CD14-positive monocyte (primary cell): ENCODE data around the gene PLXDC1. TPM values are rescaled to one million over a fixed set of nuclear protein-coding genes. Genes with fewer than 3 reads are reported as not detected.
A peak's percentile ranks its signal among the peaks of the same experiment; 100 is the strongest.
"Not testable (repeated sequence)": the region's sequence is repeated elsewhere in the genome, so short reads cannot be mapped to it uniquely, and the experiment has no call there.

Source experiments
- DNase-seq, 3 donors: peaks; one replicate each; pipeline ENCODE4 v3.0.0-alpha.2; 2011 to 2022
- H2AFZ ChIP-seq: 2 replicates; pipeline ENCODE4 v1.6.0; 2012; ENCODE audit warnings: mild to moderate bottlenecking, low read depth, low read length, inconsistent platforms; ENCODE audit not compliant: insufficient read depth, poor library complexity, severe bottlenecking
- H3K27ac ChIP-seq, 2 donors: 1 replicate in 1 of 2; 2 replicates in 1 of 2; pipeline ENCODE4 v1.5.1; 2012 to 2013; ENCODE audit warnings: low read length in 2 of 2, control low read depth in 1 of 2, inconsistent platforms in 1 of 2, low read depth in 1 of 2, mild to moderate bottlenecking in 1 of 2
- H3K27me3 ChIP-seq, 2 donors: one replicate each; pipeline versions ENCODE4 v1.6.0 to v1.6.1; 2011 to 2013; ENCODE audit warnings: low read length in 2 of 2; ENCODE audit not compliant: control insufficient read depth in 2 of 2, insufficient read depth in 2 of 2
- H3K36me3 ChIP-seq, 2 donors: replicated peaks in 1 of 2; 1 replicate in 1 of 2; 2 replicates in 1 of 2; pipeline versions ENCODE4 v1.5.1 to v1.6.1; 2012 to 2013; ENCODE audit warnings: low read length in 2 of 2, control low read depth in 1 of 2, inconsistent platforms in 1 of 2, mild to moderate bottlenecking in 1 of 2; ENCODE audit not compliant: insufficient read depth in 2 of 2, control insufficient read depth in 1 of 2
- H3K4me1 ChIP-seq, 2 donors: 1 replicate in 1 of 2; 2 replicates in 1 of 2; pipeline versions ENCODE4 v1.5.1 to v1.6.1; 2012 to 2013; ENCODE audit warnings: low read length in 2 of 2, control low read depth in 1 of 2, inconsistent platforms in 1 of 2, mild to moderate bottlenecking in 1 of 2, moderate library complexity in 1 of 2; ENCODE audit not compliant: insufficient read depth in 2 of 2, control insufficient read depth in 1 of 2
- H3K4me2 ChIP-seq: replicated peaks from 2 replicates; pipeline ENCODE3; 2012; ENCODE audit warnings: low read length, moderate library complexity, mild to moderate bottlenecking; ENCODE audit not compliant: poor library complexity, severe bottlenecking; ENCODE audit errors: extremely low read depth
- H3K4me3 ChIP-seq, 3 experiments: fragments of 200-600 bp in 1 of 3; sonication (generic) in 1 of 3; replicated peaks in 1 of 3; 1 replicate in 2 of 3; 2 replicates in 1 of 3; pipeline ENCODE4 v1.5.1; 2011 to 2013; ENCODE audit warnings: low read length in 3 of 3, mild to moderate bottlenecking in 3 of 3, control low read depth in 2 of 3, low read depth in 2 of 3, inconsistent platforms in 1 of 3, moderate library complexity in 1 of 3
- H3K79me2 ChIP-seq: 2 replicates; pipeline ENCODE4 v1.6.0; 2012; ENCODE audit warnings: mild to moderate bottlenecking, control low read depth, inconsistent platforms, low read length, moderate library complexity; ENCODE audit not compliant: insufficient read depth
- H3K9ac ChIP-seq: 2 replicates; pipeline ENCODE4 v1.6.0; 2017; ENCODE audit warnings: low read length, mild to moderate bottlenecking; ENCODE audit not compliant: insufficient read depth, poor library complexity, severe bottlenecking
- H3K9me3 ChIP-seq, 2 donors: replicated peaks in 1 of 2; 1 replicate in 1 of 2; 2 replicates in 1 of 2; pipeline versions ENCODE4 v1.5.1 to v1.6.1; 2012 to 2013; ENCODE audit warnings: low read length in 2 of 2, control low read depth in 1 of 2; ENCODE audit not compliant: control insufficient read depth in 1 of 2, insufficient read depth in 1 of 2
- H4K20me1 ChIP-seq: 2 replicates; pipeline ENCODE4 v1.6.0; 2012; ENCODE audit warnings: mild to moderate bottlenecking, low read length, control low read depth, moderate library complexity; ENCODE audit not compliant: insufficient read depth
- H3K27ac Mint-ChIP-seq, 7 donors: one replicate each; pipeline ENCODE4 v1.8.0; 2020; ENCODE audit warnings: mild to moderate bottlenecking in 7 of 7, mixed read lengths in 7 of 7, moderate library complexity in 6 of 7, inconsistent platforms in 2 of 7
- H3K27me3 Mint-ChIP-seq, 3 donors: one replicate each; pipeline ENCODE4 v1.8.0; 2021 to 2022; ENCODE audit warnings: low read depth in 3 of 3, mild to moderate bottlenecking in 3 of 3, mixed read lengths in 3 of 3, moderate library complexity in 3 of 3, inconsistent platforms in 1 of 3
- H3K36me3 Mint-ChIP-seq, 2 donors: one replicate each; pipeline ENCODE4 v1.8.0; 2020; ENCODE audit warnings: mixed read lengths in 2 of 2, inconsistent platforms in 1 of 2, mild to moderate bottlenecking in 1 of 2
- H3K4me1 Mint-ChIP-seq: one replicate; pipeline ENCODE4 v1.8.0; 2020; ENCODE audit warnings: mild to moderate bottlenecking, mixed read lengths
- H3K4me3 Mint-ChIP-seq, 2 donors: one replicate each; pipeline ENCODE4 v1.8.0; 2020; ENCODE audit warnings: mild to moderate bottlenecking in 2 of 2, mixed read lengths in 2 of 2, moderate library complexity in 1 of 2
- H3K9me3 Mint-ChIP-seq, 7 donors: one replicate each; pipeline ENCODE4 v1.8.0; 2020 to 2022; ENCODE audit warnings: mixed read lengths in 7 of 7, mild to moderate bottlenecking in 6 of 7, moderate library complexity in 6 of 7, inconsistent platforms in 2 of 7
- WGBS: methylation state at CpG from one replicate; pipeline ENCODE4 v1.1.5; 2013; ENCODE audit warnings: missing lambda C conversion rate; ENCODE audit not compliant: insufficient coverage; 5-methylcytosine and 5-hydroxymethylcytosine counted together
- intact Hi-C, 2 donors: fragments of 100-400 bp; cut with micrococcal nuclease; formaldehyde crosslinking; loops; one replicate each; pipeline versions ENCODE4 v1.15.0 to v1.15.1; 2023
- polyA plus RNA-seq, 3 donors: library from polyadenylated mRNA; depleted of rRNA in 1 of 3; unstranded in 2 of 3; stranded (reverse) in 1 of 3; fragments of 300-500 nt in 2 of 3; fragments of >200 nt in 1 of 3; fragmentation: Illumina TruSeq in 2 of 3; gene quantifications; 1 replicate in 2 of 3; 2 replicates in 1 of 3; pipeline ENCODE4 v1.2.3, GENCODE V29; 2012 to 2021
- TF ChIP-seq, protein P1 (sequence below): fragments of 200-600 bp; IDR thresholded peaks from one replicate; pipeline ENCODE4 v1.8.0; 2022; ENCODE audit warnings: antibody characterized with exemption, mild to moderate bottlenecking

Gene PLXDC1
- polyA plus RNA-seq, 3 donors = 0.21 TPM; not detected in 2

- no peaks in the 10 kb centered on the region for H3K79me2 ChIP-seq
- no peaks in the 10 kb centered on the region for H3K36me3 Mint-ChIP-seq
- no peak overlapping the region for H3K4me3 ChIP-seq
- H3K27me3 ChIP-seq = no peaks in the 10 kb centered on the region
- 97% methylated on average over 9 of the region's 9 CpGs for WGBS
- no peaks in the 10 kb centered on the region for H4K20me1 ChIP-seq
- no peak overlapping the region for H3K4me2 ChIP-seq
- no peaks in the 10 kb centered on the region for H3K9me3 ChIP-seq
- no peak overlapping the region for H2AFZ ChIP-seq
- no peak overlapping the region for H3K4me3 Mint-ChIP-seq
- no peak for DNase-seq
- H3K9ac ChIP-seq = no peak overlapping the region
- peak overlapping the region in 2 of 7 donors; percentile 31 to 50 for H3K27ac Mint-ChIP-seq
- H3K4me1 Mint-ChIP-seq = peaks cover 34% of the 10 kb centered on the region
- no peak overlapping the region for H3K27ac ChIP-seq
- intact Hi-C loops = no loop called here
- peaks cover 2% of the 10 kb centered on the region in 3 donors for H3K27me3 Mint-ChIP-seq
- H3K36me3 ChIP-seq = no peaks in the 10 kb centered on the region
- H3K4me1 ChIP-seq = peaks cover 36 to 37% of the 10 kb centered on the region in 2 donors
- H3K9me3 Mint-ChIP-seq = peaks cover 0 to 4% (median under 1%) of the 10 kb centered on the region in 7 donors
- TF ChIP-seq, protein P1, sequence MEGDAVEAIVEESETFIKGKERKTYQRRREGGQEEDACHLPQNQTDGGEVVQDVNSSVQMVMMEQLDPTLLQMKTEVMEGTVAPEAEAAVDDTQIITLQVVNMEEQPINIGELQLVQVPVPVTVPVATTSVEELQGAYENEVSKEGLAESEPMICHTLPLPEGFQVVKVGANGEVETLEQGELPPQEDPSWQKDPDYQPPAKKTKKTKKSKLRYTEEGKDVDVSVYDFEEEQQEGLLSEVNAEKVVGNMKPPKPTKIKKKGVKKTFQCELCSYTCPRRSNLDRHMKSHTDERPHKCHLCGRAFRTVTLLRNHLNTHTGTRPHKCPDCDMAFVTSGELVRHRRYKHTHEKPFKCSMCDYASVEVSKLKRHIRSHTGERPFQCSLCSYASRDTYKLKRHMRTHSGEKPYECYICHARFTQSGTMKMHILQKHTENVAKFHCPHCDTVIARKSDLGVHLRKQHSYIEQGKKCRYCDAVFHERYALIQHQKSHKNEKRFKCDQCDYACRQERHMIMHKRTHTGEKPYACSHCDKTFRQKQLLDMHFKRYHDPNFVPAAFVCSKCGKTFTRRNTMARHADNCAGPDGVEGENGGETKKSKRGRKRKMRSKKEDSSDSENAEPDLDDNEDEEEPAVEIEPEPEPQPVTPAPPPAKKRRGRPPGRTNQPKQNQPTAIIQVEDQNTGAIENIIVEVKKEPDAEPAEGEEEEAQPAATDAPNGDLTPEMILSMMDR = no peak
These were observed 27.8 kb downstream of the PLXDC1 start for GRCh38 chr17:39123627-39124026.

DNA sequence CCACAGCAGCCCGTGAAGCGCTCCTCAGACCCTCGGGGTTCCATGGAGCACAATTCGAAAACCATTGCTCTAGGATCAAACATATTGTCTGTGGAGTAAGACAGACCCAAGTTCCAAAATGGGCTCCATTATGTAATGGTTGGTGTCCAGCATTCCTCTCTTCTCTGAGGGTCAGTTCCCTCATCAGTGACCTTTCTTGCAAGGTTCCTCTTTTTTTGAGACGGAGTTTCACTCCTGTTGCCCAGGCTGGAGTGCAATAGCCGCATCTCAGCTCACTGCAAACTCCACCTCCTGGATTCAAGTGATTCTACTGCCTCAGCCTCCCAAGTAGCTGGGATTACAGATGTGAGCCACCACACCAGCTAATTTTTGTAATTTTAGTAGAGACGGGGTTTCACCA is 28.4 kb downstream of the PLXDC1 start:
- Mint-ChIP-seq H3K4me1 (peaks cover 40% of the 10 kb centered on the region), H3K27ac (peak overlapping the region; percentile 55 to 84 (median 76)), H3K36me3 (no peaks in the 10 kb centered on the region), H3K9me3 (peaks cover under 1 to 6% (median 4%) of the 10 kb centered on the region in 7 donors), H3K4me3 (peak overlapping the region in 1 of 2 donors; percentile 62), H3K27me3 (peaks cover 2% of the 10 kb centered on the region in 3 donors)
- Histone ChIP-seq H3K27me3 (no peaks in the 10 kb centered on the region), H3K79me2 (no peaks in the 10 kb centered on the region), H3K4me2 (peak overlapping the region; percentile 26), H2AFZ (peak overlapping the region; percentile 57), H3K9ac (no peak overlapping the region), H3K27ac (peak overlapping the region; percentile 55 to 65), H3K4me1 (peaks cover 42 to 44% of the 10 kb centered on the region in 2 donors), H4K20me1 (no peaks in the 10 kb centered on the region), H3K4me3 (peak overlapping the region in 1 of 3 experiments; percentile 12), H3K9me3 (no peaks in the 10 kb centered on the region), H3K36me3 (no peaks in the 10 kb centered on the region)
- TF ChIP-seq, protein P1 = no peak
- intact Hi-C loops = no loop called here
- 0% methylated on average over 1 of the region's 7 CpGs for WGBS
- peak; percentile 48 to 61 (median 58) for DNase-seq

GRCh38 chr17:39121919-39122318 is 29.5 kb downstream of the PLXDC1 start:
- intact Hi-C loops = not testable (repeated sequence)
- WGBS = 96% methylated on average over 8 of the region's 10 CpGs
- H3K4me1 Mint-ChIP-seq = peaks cover 46% of the 10 kb centered on the region

More at GRCh38 chr17:39121919-39122318, 29.5 kb downstream of the PLXDC1 start:
- H3K36me3 ChIP-seq, H3K9me3 Mint-ChIP-seq, H3K27me3 Mint-ChIP-seq, H4K20me1 ChIP-seq, H3K27ac ChIP-seq, H3K27ac Mint-ChIP-seq, H3K4me3 ChIP-seq, H3K9me3 ChIP-seq, H3K79me2 ChIP-seq, H2AFZ ChIP-seq, H3K27me3 ChIP-seq, H3K36me3 Mint-ChIP-seq, H3K4me3 Mint-ChIP-seq, DNase-seq, H3K4me2 ChIP-seq, H3K9ac ChIP-seq: not testable (repeated sequence)
- H3K4me1 ChIP-seq = peaks cover 42 to 50% of the 10 kb centered on the region in 2 donors
